Measurements from ENCODE around the gene F5.
A peak's percentile ranks its signal among the peaks of the same experiment; 100 is the strongest.

The F5 gene

GRCh38 chr1:169586395-169587255 lies at the start of gene F5:
F5 (minus strand) TSS chr1:169586481; CDS start chr1:169586386, 95 bp downstream.
- H3K36me3 Mint-ChIP-seq (ENCODE audit: low read depth): no peaks in the 10 kb centered on the region
- peak; percentile 71 for DNase-seq
- H3K27ac Mint-ChIP-seq: no peak within 1 kb of the TSS
- H3K4me1 Mint-ChIP-seq: peaks cover 5% of the 10 kb centered on the region
- TF ChIP-seq CTCF (IDR thresholded peaks at IDR 0.05): peak; percentile 32
- H3K9me3 Mint-ChIP-seq: no peaks in the 10 kb centered on the region
- H3K27me3 Mint-ChIP-seq (ENCODE audit: low read depth, poor library complexity): peaks cover 62% of the 10 kb centered on the region
- no peak within 1 kb of the TSS for H3K4me3 Mint-ChIP-seq

GRCh38 chr1:169634877-169635276 lies 48.6 kb upstream of the F5 start:
- TF ChIP-seq CTCF (IDR thresholded peaks at IDR 0.05): no peak
- Mint-ChIP-seq H3K4me1 (no peaks in the 10 kb centered on the region), H3K36me3 (ENCODE audit: low read depth) (peaks cover 10% of the 10 kb centered on the region), H3K4me3 (no peak overlapping the region), H3K27ac (no peak overlapping the region), H3K27me3 (ENCODE audit: low read depth, poor library complexity) (peaks cover 5% of the 10 kb centered on the region), H3K9me3 (peaks cover 51% of the 10 kb centered on the region)
- no peak for DNase-seq

GRCh38 chr1:169634145-169634544 lies 47.9 kb upstream of the F5 start:
- Mint-ChIP-seq H3K4me3 (no peak overlapping the region), H3K9me3 (peaks cover 51% of the 10 kb centered on the region), H3K4me1 (no peaks in the 10 kb centered on the region), H3K27me3 (ENCODE audit: low read depth, poor library complexity) (peaks cover 8% of the 10 kb centered on the region), H3K36me3 (ENCODE audit: low read depth) (peaks cover 10% of the 10 kb centered on the region), H3K27ac (no peak overlapping the region)
- no peak for DNase-seq
- no peak for TF ChIP-seq CTCF (IDR thresholded peaks at IDR 0.05)

- Mint-ChIP-seq H3K4me3 (no peak overlapping the region), H3K36me3 (ENCODE audit: low read depth) (peaks cover 10% of the 10 kb centered on the region), H3K27ac (no peak overlapping the region), H3K4me1 (no peaks in the 10 kb centered on the region), H3K9me3 (peaks cover 36% of the 10 kb centered on the region), H3K27me3 (ENCODE audit: low read depth, poor library complexity) (peaks cover 8% of the 10 kb centered on the region)
- no peak for TF ChIP-seq CTCF (IDR thresholded peaks at IDR 0.05)
- DNase-seq: no peak
These were observed 45.0 kb upstream of the F5 start for GRCh38 chr1:169631249-169631648.

GRCh38 chr1:169630006-169630405 lies 43.7 kb upstream of the F5 start, which contains the start of gene SELP:
SELP (minus strand) TSS chr1:169630124; CDS start chr1:169630074, 50 bp downstream.
- Mint-ChIP-seq H3K27me3 (ENCODE audit: low read depth, poor library complexity) (peaks cover 8% of the 10 kb centered on the region), H3K27ac (no peak within 1 kb of the TSS), H3K36me3 (ENCODE audit: low read depth) (peaks cover 9% of the 10 kb centered on the region), H3K9me3 (peaks cover 26% of the 10 kb centered on the region), H3K4me3 (no peak within 1 kb of the TSS), H3K4me1 (no peaks in the 10 kb centered on the region)
- no peak for DNase-seq
- no peak for TF ChIP-seq CTCF (IDR thresholded peaks at IDR 0.05)

- Mint-ChIP-seq H3K9me3 (no peaks in the 10 kb centered on the region), H3K4me1 (no peaks in the 10 kb centered on the region), H3K4me3 (no peak overlapping the region), H3K27me3 (ENCODE audit: low read depth, poor library complexity) (peaks cover 6% of the 10 kb centered on the region), H3K27ac (no peak overlapping the region), H3K36me3 (ENCODE audit: low read depth) (no peaks in the 10 kb centered on the region)
- no peak for DNase-seq
- no peak for TF ChIP-seq CTCF (IDR thresholded peaks at IDR 0.05)
These were observed 38.6 kb upstream of the F5 start for GRCh38 chr1:169624912-169625311.

Data from nephron progenitor cell (in vitro differentiated cells).